Parathyroid adenoma (tissue), 2 donors: ENCODE measurements around the gene MYH7B.

ENCODE experiments used
- H2AFZ ChIP-seq: fragments of 300-600 bp; sonication (generic); one replicate; pipeline ENCODE4 v1.7.0; 2017; ENCODE audit warnings: antibody characterized with exemption, mild to moderate bottlenecking
- H3K27ac ChIP-seq: fragments of 300-600 bp; sonication (generic); one replicate; pipeline ENCODE4 v1.7.0; 2017
- H3K27me3 ChIP-seq: fragments of 300-600 bp; sonication (generic); one replicate; pipeline ENCODE4 v1.7.0; 2017; ENCODE audit warnings: low read length; ENCODE audit not compliant: control insufficient read depth, insufficient read depth
- H3K36me3 ChIP-seq: fragments of 300-600 bp; sonication (generic); one replicate; pipeline ENCODE4 v1.7.0; 2017; ENCODE audit warnings: low read length; ENCODE audit not compliant: control insufficient read depth, insufficient read depth
- H3K4me1 ChIP-seq: fragments of 300-600 bp; sonication (generic); one replicate; pipeline ENCODE4 v1.7.0; 2017; ENCODE audit warnings: control low read depth
- H3K4me2 ChIP-seq: fragments of 300-600 bp; sonication (generic); one replicate; pipeline ENCODE4 v1.7.0; 2017; ENCODE audit warnings: low read length
- H3K4me3 ChIP-seq: fragments of 300-600 bp; sonication (generic); one replicate; pipeline ENCODE4 v1.7.0; 2017; ENCODE audit warnings: low read depth, low read length
- H3K79me2 ChIP-seq: fragments of 300-600 bp; sonication (generic); one replicate; pipeline ENCODE4 v1.7.0; 2017; ENCODE audit warnings: control low read depth
- H3K9ac ChIP-seq: fragments of 300-600 bp; sonication (generic); one replicate; pipeline ENCODE4 v1.7.0; 2017; ENCODE audit warnings: mild to moderate bottlenecking
- H3K9me3 ChIP-seq: fragments of 300-600 bp; sonication (generic); one replicate; pipeline ENCODE4 v1.7.0; 2017; ENCODE audit warnings: low read length; ENCODE audit not compliant: control insufficient read depth
- CTCF ChIP-seq: fragments of 300-600 bp; sonication (generic); IDR thresholded peaks from one replicate; pipeline ENCODE4 v1.7.0; 2017; ENCODE audit warnings: antibody characterized with exemption, mild to moderate bottlenecking
- donor health status: primary hyperparathyroidism.

MYH7B gene

GRCh38 chr20:34999021-34999451, 43.4 kb downstream of the MYH7B start:
- H3K9me3 ChIP-seq, result no peaks in the 10 kb centered on the region
- H3K4me3 ChIP-seq, result no peak overlapping the region
- TF ChIP-seq CTCF, result no peak
- no peaks in the 10 kb centered on the region for H3K36me3 ChIP-seq
- no peaks in the 10 kb centered on the region for H3K79me2 ChIP-seq
- no peaks in the 10 kb centered on the region for H3K27me3 ChIP-seq
- H3K4me1 ChIP-seq, result no peaks in the 10 kb centered on the region
- H2AFZ ChIP-seq, result no peak overlapping the region
- no peak overlapping the region for H3K9ac ChIP-seq
- no peak overlapping the region for H3K27ac ChIP-seq
- no peak overlapping the region for H3K4me2 ChIP-seq

GRCh38 chr20:34999782-35000181, 44.1 kb downstream of the MYH7B start:
- H3K36me3 ChIP-seq, result no peaks in the 10 kb centered on the region
- no peak overlapping the region for H3K4me2 ChIP-seq
- H2AFZ ChIP-seq, result no peak overlapping the region
- no peak overlapping the region for H3K27ac ChIP-seq
- H3K27me3 ChIP-seq, result no peaks in the 10 kb centered on the region
- H3K9ac ChIP-seq, result no peak overlapping the region
- H3K79me2 ChIP-seq, result no peaks in the 10 kb centered on the region
- TF ChIP-seq CTCF, result no peak
- H3K4me1 ChIP-seq, result no peaks in the 10 kb centered on the region
- no peaks in the 10 kb centered on the region for H3K9me3 ChIP-seq
- no peak overlapping the region for H3K4me3 ChIP-seq

- TF ChIP-seq CTCF, result no peak
- Histone ChIP-seq H3K4me2 (no peak overlapping the region), H3K36me3 (no peaks in the 10 kb centered on the region), H3K27me3 (no peaks in the 10 kb centered on the region), H3K79me2 (no peaks in the 10 kb centered on the region), H3K4me1 (no peaks in the 10 kb centered on the region), H3K27ac (no peak overlapping the region), H3K4me3 (no peak overlapping the region), H2AFZ (no peak overlapping the region), H3K9me3 (no peaks in the 10 kb centered on the region), H3K9ac (no peak overlapping the region)
Measured at GRCh38 chr20:35000311-35000921, 44.7 kb downstream of the MYH7B start.

GRCh38 chr20:35000922-35001595, 45.4 kb downstream of the MYH7B start:
- Histone ChIP-seq H3K36me3 (no peaks in the 10 kb centered on the region), H2AFZ (no peak overlapping the region), H3K9me3 (no peaks in the 10 kb centered on the region), H3K79me2 (no peaks in the 10 kb centered on the region), H3K27me3 (no peaks in the 10 kb centered on the region), H3K4me2 (no peak overlapping the region), H3K4me1 (no peaks in the 10 kb centered on the region), H3K9ac (no peak overlapping the region), H3K4me3 (no peak overlapping the region), H3K27ac (no peak overlapping the region)
- no peak for TF ChIP-seq CTCF
